ENCODE measurements around the gene BMERB1. TPM values are rescaled to one million over a fixed set of nuclear protein-coding genes. Genes with fewer than 3 reads are reported as not detected.
"Not testable (repeated sequence)": the region's sequence is repeated elsewhere in the genome, so short reads cannot be mapped to it uniquely, and the experiment has no call there.

The BMERB1 gene
- total and polyA plus RNA-seq, 9 of the 15 experiments (the other 6 are each of a cell fraction or from before 2014, with no cell fraction given): 0.29 to 2.9 (median 0.94) TPM

DNA sequence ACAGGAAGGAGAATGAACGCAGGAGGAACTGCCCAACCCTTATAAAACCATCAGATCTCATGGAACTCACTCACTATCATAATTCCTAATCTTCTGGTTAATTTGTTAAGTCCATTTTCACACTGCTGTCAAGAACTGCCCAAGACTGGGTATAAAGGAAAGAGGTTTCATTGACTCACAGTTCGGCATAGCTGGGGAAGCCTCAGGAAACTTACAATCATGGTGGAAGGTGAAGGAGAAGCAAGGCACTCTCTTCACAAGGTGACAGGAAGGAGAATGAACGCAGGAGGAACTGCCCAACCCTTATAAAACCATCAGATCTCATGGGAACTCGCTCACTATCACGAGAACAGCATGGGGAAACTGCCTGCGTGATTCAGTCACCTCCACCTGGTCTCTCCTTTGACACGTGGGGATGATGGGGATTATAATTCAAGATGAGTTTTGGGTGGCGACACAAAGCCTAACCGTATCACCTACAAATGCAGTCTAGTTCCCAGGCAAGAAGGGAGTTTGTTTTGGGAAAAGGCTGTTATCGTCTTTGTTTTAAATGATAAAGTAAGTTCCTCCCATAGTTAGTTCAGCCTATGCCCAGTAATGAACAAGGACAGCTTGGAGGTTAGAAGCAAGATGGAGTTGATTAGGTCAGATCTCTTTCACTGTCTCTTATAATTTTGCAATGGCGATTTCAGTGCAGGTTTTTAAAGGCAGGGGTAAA is 139.7 kb downstream of the BMERB1 start (continued):
- TF ChIP-seq ZNF449 (CRISPR knock-in tag; IDR thresholded peaks at IDR 0.05) (peak; percentile 89), DDX20 (tag; IDR thresholded peaks at IDR 0.05; ENCODE audit: low read depth) (peak; percentile 96), HDAC2 (IDR thresholded peaks at IDR 0.05) (peak; percentile 70; the same call in 1 of the 2 replicates), NR4A1 (tag; IDR thresholded peaks at IDR 0.05) (peak; percentile 99), ZNF57 (CRISPR knock-in tag; IDR thresholded peaks at IDR 0.05) (peak; percentile 80; the same call in 1 of the 2 replicates), ZNF589 (CRISPR knock-in tag; IDR thresholded peaks at IDR 0.05; ENCODE audit: low read depth) (peak; percentile 96), TAF1 (IDR thresholded peaks at IDR 0.05; ENCODE audit: control insufficient read depth, extremely low read depth, insufficient read depth, low read length, severe bottlenecking) (peak; percentile 85), ZNF133 (CRISPR knock-in tag; IDR thresholded peaks at IDR 0.05) (peak; percentile 67; the same call in 1 of the 2 replicates), JUND (tag; IDR thresholded peaks at IDR 0.05; ENCODE audit: borderline replicate concordance, low read depth, low read length) (peak; percentile 57; the same call in 2 of the 3 replicates), ZNF75A (CRISPR knock-in tag; IDR thresholded peaks at IDR 0.05) (peak; percentile 77), BACH1 (tag; IDR thresholded peaks at IDR 0.05) (peak; percentile 90), GTF2E2 (tag; IDR thresholded peaks at IDR 0.05) (peak; percentile 61; the same call in 1 of the 2 replicates), RBM25 (IDR thresholded peaks at IDR 0.05; ENCODE audit: low read depth, low read length, severe bottlenecking) (peak; percentile 92), MECOM (CRISPR knock-in tag; IDR thresholded peaks at IDR 0.05) (peak; percentile 91), ZNF354B (CRISPR knock-in tag; IDR thresholded peaks at IDR 0.05) (peak; percentile 79; the same call in 1 of the 2 replicates), GABPB1 (CRISPR knock-in tag; IDR thresholded peaks at IDR 0.05) (peak; percentile 59; the same call in 1 of the 2 replicates)
- TF ChIP-seq, protein P1, sequence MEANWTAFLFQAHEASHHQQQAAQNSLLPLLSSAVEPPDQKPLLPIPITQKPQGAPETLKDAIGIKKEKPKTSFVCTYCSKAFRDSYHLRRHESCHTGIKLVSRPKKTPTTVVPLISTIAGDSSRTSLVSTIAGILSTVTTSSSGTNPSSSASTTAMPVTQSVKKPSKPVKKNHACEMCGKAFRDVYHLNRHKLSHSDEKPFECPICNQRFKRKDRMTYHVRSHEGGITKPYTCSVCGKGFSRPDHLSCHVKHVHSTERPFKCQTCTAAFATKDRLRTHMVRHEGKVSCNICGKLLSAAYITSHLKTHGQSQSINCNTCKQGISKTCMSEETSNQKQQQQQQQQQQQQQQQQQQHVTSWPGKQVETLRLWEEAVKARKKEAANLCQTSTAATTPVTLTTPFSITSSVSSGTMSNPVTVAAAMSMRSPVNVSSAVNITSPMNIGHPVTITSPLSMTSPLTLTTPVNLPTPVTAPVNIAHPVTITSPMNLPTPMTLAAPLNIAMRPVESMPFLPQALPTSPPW (CRISPR knock-in tag; IDR thresholded peaks at IDR 0.05): peak; percentile 29
- TF ChIP-seq NR4A1 (CRISPR knock-in tag; IDR thresholded peaks at IDR 0.05); JUND (IDR thresholded peaks at IDR 0.05; ENCODE audit: borderline replicate concordance, low read depth, low read length): not testable (repeated sequence)
- TF ChIP-seq, protein P2, sequence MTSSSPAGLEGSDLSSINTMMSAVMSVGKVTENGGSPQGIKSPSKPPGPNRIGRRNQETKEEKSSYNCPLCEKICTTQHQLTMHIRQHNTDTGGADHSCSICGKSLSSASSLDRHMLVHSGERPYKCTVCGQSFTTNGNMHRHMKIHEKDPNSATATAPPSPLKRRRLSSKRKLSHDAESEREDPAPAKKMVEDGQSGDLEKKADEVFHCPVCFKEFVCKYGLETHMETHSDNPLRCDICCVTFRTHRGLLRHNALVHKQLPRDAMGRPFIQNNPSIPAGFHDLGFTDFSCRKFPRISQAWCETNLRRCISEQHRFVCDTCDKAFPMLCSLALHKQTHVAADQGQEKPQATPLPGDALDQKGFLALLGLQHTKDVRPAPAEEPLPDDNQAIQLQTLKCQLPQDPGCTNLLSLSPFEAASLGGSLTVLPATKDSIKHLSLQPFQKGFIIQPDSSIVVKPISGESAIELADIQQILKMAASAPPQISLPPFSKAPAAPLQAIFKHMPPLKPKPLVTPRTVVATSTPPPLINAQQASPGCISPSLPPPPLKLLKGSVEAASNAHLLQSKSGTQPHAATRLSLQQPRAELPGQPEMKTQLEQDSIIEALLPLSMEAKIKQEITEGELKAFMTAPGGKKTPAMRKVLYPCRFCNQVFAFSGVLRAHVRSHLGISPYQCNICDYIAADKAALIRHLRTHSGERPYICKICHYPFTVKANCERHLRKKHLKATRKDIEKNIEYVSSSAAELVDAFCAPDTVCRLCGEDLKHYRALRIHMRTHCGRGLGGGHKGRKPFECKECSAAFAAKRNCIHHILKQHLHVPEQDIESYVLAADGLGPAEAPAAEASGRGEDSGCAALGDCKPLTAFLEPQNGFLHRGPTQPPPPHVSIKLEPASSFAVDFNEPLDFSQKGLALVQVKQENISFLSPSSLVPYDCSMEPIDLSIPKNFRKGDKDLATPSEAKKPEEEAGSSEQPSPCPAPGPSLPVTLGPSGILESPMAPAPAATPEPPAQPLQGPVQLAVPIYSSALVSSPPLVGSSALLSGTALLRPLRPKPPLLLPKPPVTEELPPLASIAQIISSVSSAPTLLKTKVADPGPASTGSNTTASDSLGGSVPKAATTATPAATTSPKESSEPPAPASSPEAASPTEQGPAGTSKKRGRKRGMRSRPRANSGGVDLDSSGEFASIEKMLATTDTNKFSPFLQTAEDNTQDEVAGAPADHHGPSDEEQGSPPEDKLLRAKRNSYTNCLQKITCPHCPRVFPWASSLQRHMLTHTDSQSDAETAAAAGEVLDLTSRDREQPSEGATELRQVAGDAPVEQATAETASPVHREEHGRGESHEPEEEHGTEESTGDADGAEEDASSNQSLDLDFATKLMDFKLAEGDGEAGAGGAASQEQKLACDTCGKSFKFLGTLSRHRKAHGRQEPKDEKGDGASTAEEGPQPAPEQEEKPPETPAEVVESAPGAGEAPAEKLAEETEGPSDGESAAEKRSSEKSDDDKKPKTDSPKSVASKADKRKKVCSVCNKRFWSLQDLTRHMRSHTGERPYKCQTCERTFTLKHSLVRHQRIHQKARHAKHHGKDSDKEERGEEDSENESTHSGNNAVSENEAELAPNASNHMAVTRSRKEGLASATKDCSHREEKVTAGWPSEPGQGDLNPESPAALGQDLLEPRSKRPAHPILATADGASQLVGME (CRISPR knock-in tag; IDR thresholded peaks at IDR 0.05): peak; percentile 81; the same call in 1 of the 2 replicates

Measured in K562 (cell line).